HUES48 (cell line): Measurements from ENCODE around the gene XRCC1.

ENCODE experiments used
- H3K27ac ChIP-seq: one replicate; pipeline ENCODE4 v1.7.0; 2013; ENCODE audit warnings: low read depth, low read length, inconsistent platforms
- H3K27me3 ChIP-seq: 2 replicates; pipeline ENCODE4 v1.6.1; 2013; ENCODE audit warnings: mild to moderate bottlenecking, low read length; ENCODE audit not compliant: control insufficient read depth, insufficient read depth
- H3K36me3 ChIP-seq: 2 replicates; pipeline ENCODE4 v1.6.1; 2013; ENCODE audit warnings: low read length; ENCODE audit not compliant: control insufficient read depth, insufficient read depth
- H3K4me1 ChIP-seq: 2 replicates; pipeline ENCODE4 v1.6.1; 2013; ENCODE audit warnings: mild to moderate bottlenecking, low read length; ENCODE audit not compliant: control insufficient read depth, insufficient read depth
- H3K4me3 ChIP-seq: 2 replicates; pipeline ENCODE4 v1.5.1; 2013; ENCODE audit warnings: mild to moderate bottlenecking, low read depth, low read length
- H3K9ac ChIP-seq: 2 replicates; pipeline ENCODE4 v1.6.1; 2013; ENCODE audit warnings: mild to moderate bottlenecking, low read depth, low read length, moderate library complexity
- H3K9me3 ChIP-seq: 2 replicates; pipeline ENCODE4 v1.6.1; 2013; ENCODE audit warnings: low read length; ENCODE audit not compliant: control insufficient read depth, insufficient read depth

XRCC1 gene

GRCh38 chr19:43506629-43507028 lies 68.7 kb downstream of the XRCC1 start:
- Histone ChIP-seq H3K9me3 (no peaks in the 10 kb centered on the region), H3K4me3 (no peak overlapping the region), H3K27me3 (peaks cover 14% of the 10 kb centered on the region), H3K27ac (no peak overlapping the region), H3K4me1 (no peaks in the 10 kb centered on the region; the same call in 1 of the 2 replicates), H3K36me3 (peaks cover 11% of the 10 kb centered on the region; the same call in 1 of the 2 replicates), H3K9ac (no peak overlapping the region)

- no peak overlapping the region for H3K9ac ChIP-seq
- no peaks in the 10 kb centered on the region; the same call in 1 of the 2 replicates for H3K4me1 ChIP-seq
- H3K9me3 ChIP-seq: no peaks in the 10 kb centered on the region
- peaks cover 14% of the 10 kb centered on the region for H3K27me3 ChIP-seq
- peaks cover 9% of the 10 kb centered on the region; the same call in 1 of the 2 replicates for H3K36me3 ChIP-seq
- H3K4me3 ChIP-seq: no peak overlapping the region
- H3K27ac ChIP-seq: no peak overlapping the region
Measured at GRCh38 chr19:43505941-43506340, 69.4 kb downstream of the XRCC1 start.

DNA sequence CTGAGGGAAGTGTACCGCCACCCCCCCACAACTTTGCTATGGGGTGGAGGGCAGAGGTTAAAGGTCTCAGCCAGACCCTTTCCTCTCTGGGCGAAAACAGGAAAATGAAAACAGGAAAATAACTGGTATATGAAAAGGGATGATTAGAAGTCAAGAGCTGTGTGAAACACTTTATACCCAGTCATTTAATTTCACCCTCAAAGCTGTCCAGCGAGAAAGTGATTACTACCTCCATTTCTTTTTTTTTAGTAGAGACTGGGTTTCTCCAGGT lies 70.2 kb downstream of the XRCC1 start:
- H3K27me3 ChIP-seq: peaks cover 14% of the 10 kb centered on the region
- peaks cover 8% of the 10 kb centered on the region; the same call in 1 of the 2 replicates for H3K36me3 ChIP-seq
- peak overlapping the region; percentile 78; the same call in 1 of the 2 replicates for H3K4me3 ChIP-seq
- no peaks in the 10 kb centered on the region for H3K9me3 ChIP-seq
- no peak overlapping the region for H3K9ac ChIP-seq
- H3K27ac ChIP-seq: no peak overlapping the region
- no peaks in the 10 kb centered on the region; the same call in 1 of the 2 replicates for H3K4me1 ChIP-seq

- Histone ChIP-seq H3K9me3 (no peaks in the 10 kb centered on the region), H3K27ac (no peak within 1 kb of the TSS), H3K4me1 (no peaks in the 10 kb centered on the region; the same call in 1 of the 2 replicates), H3K27me3 (peaks cover 14% of the 10 kb centered on the region), H3K36me3 (peaks cover 8% of the 10 kb centered on the region; the same call in 1 of the 2 replicates), H3K9ac (peak within 1 kb of the TSS; percentile 1; the same call in 1 of the 2 replicates), H3K4me3 (peak within 1 kb of the TSS; percentile 78)
Measured at GRCh38 chr19:43504426-43505185, 70.7 kb downstream of the XRCC1 start, which contains the start of gene PHLDB3. PHLDB3 (minus strand) TSS chr19:43504746; CDS start chr19:43504118, 628 bp downstream.

- no peaks in the 10 kb centered on the region for H3K9me3 ChIP-seq
- H3K27ac ChIP-seq: no peak overlapping the region
- H3K4me1 ChIP-seq: no peaks in the 10 kb centered on the region; the same call in 1 of the 2 replicates
- H3K9ac ChIP-seq: peak overlapping the region; percentile 1; the same call in 1 of the 2 replicates
- H3K4me3 ChIP-seq: peak overlapping the region; percentile 78
- peaks cover 6% of the 10 kb centered on the region; the same call in 1 of the 2 replicates for H3K36me3 ChIP-seq
- H3K27me3 ChIP-seq: peaks cover 14% of the 10 kb centered on the region
Measured at GRCh38 chr19:43503501-43504425, 71.6 kb downstream of the XRCC1 start.

- no peak overlapping the region for H3K9ac ChIP-seq
- H3K4me1 ChIP-seq: no peaks in the 10 kb centered on the region; the same call in 1 of the 2 replicates
- H3K9me3 ChIP-seq: no peaks in the 10 kb centered on the region
- peaks cover 14% of the 10 kb centered on the region for H3K27me3 ChIP-seq
- 0 out of 2 replicates have a peak overlapping the region, but pooled peaks have one; percentile 53 for H3K4me3 ChIP-seq
- H3K27ac ChIP-seq: no peak overlapping the region
- no peaks in the 10 kb centered on the region for H3K36me3 ChIP-seq
Measured at GRCh38 chr19:43502419-43502976, 72.8 kb downstream of the XRCC1 start.

- H3K4me1 ChIP-seq: no peaks in the 10 kb centered on the region; the same call in 1 of the 2 replicates
- 0 out of 2 replicates have a peak, but pooled peaks cover 4% of the 10 kb centered on the region for H3K36me3 ChIP-seq
- H3K4me3 ChIP-seq: peak overlapping the region; percentile 53
- H3K27me3 ChIP-seq: peaks cover 14% of the 10 kb centered on the region
- no peaks in the 10 kb centered on the region for H3K9me3 ChIP-seq
- H3K9ac ChIP-seq: no peak overlapping the region
- no peak overlapping the region for H3K27ac ChIP-seq
Measured at GRCh38 chr19:43501661-43502418, 73.5 kb downstream of the XRCC1 start.

DNA sequence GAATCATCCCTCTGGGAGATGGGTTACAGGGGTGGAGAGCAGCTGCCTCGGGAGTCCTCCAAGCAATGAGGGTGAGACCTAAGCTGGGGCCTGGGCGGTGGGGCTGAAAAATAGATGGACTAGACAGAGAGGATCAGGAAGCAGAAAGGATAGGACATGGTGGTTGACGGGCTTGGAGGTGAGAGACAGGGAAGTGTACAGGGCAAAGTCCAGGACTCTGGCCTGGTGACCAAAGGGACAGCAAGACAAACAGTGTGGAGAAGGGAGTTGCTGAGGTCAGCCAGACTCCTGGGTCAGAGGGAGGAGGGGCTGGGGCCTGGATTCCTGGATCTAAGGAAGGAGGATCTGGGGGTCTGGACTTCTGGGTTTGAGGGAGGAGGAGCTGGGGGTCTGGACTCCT lies 76.3 kb downstream of the XRCC1 start:
- Histone ChIP-seq H3K9me3 (no peaks in the 10 kb centered on the region), H3K4me3 (no peak overlapping the region), H3K27ac (no peak overlapping the region), H3K36me3 (peaks cover 6% of the 10 kb centered on the region; the same call in 1 of the 2 replicates), H3K27me3 (peaks cover 14% of the 10 kb centered on the region), H3K4me1 (no peaks in the 10 kb centered on the region), H3K9ac (no peak overlapping the region)

DNA sequence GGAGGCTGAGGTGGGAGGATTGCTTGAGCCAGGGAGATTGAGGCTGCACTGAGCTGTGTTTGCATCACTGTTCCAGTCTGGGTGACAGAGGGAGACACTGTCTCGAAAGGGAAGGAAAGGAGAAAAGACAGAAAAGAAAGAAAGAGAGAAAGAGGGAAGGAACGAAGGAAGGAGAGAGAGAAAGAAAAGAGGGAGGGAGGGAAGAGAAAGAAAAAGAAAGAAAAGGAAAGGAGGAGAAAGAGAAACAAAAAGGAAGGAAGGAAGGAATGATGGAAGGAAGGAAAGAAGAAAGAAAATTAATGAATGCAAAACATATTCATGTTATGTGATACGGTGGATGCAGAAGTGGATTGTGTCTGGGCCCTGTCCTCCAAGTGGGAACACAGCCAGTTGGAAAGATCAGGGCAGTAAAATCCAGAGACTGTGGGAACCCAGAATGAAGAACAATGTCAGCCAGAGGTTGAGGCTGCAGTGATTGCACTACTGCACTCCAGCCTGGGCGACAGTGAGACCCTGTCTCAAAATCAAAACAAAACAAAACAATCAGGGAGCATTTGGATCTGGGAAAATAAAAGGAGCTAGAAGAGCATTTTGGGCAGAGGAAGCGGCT lies 77.0 kb downstream of the XRCC1 start:
- Histone ChIP-seq H3K4me1 (no peaks in the 10 kb centered on the region), H3K4me3 (no peak overlapping the region), H3K9ac (no peak overlapping the region), H3K36me3 (peaks cover 6% of the 10 kb centered on the region; the same call in 1 of the 2 replicates), H3K27ac (no peak overlapping the region), H3K27me3 (peaks cover 9% of the 10 kb centered on the region), H3K9me3 (no peaks in the 10 kb centered on the region)

GRCh38 chr19:43496960-43497359 lies 78.4 kb downstream of the XRCC1 start:
- H3K27ac ChIP-seq: no peak overlapping the region
- H3K4me1 ChIP-seq: no peaks in the 10 kb centered on the region
- no peaks in the 10 kb centered on the region for H3K27me3 ChIP-seq
- H3K4me3 ChIP-seq: no peak overlapping the region
- no peaks in the 10 kb centered on the region for H3K9me3 ChIP-seq
- H3K9ac ChIP-seq: no peak overlapping the region
- peaks cover 6% of the 10 kb centered on the region; the same call in 1 of the 2 replicates for H3K36me3 ChIP-seq
